ENCODE measurements around the gene SCNN1A.
A peak's percentile ranks its signal among the peaks of the same experiment; 100 is the strongest.

Gene SCNN1A

DNA sequence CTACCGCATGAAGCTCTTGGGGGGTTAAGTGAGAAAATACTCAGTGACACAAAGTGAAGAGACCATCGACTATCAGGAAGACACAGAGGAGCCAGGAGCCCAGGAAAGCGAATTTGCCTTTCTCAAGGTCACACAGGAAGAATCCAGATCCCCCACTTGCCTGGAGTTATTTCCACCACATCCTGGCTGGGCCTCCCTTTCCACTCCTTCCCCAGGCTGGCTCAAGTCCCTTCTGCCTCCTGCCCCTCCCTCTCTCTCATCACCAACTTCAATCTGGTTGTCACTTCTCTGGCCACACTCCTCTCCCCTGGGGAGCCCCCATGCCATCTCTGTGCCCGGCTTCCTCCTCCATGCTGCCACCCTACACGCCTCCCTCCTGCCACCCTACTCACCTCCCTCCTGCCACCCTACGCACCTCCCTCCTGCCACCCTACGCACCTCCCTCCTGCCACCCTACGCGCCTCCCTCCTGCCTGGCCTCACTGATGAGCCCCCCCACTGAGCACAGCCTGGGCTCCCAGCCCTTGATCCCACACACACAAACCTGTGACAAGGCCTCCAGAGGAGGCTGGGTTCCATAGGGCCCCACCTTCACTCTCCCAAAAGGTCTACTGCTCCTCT is 6.3 kb downstream of the SCNN1A start:
- no peak for DNase-seq (ENCODE audit: low read depth in 3 of 3)

DNA sequence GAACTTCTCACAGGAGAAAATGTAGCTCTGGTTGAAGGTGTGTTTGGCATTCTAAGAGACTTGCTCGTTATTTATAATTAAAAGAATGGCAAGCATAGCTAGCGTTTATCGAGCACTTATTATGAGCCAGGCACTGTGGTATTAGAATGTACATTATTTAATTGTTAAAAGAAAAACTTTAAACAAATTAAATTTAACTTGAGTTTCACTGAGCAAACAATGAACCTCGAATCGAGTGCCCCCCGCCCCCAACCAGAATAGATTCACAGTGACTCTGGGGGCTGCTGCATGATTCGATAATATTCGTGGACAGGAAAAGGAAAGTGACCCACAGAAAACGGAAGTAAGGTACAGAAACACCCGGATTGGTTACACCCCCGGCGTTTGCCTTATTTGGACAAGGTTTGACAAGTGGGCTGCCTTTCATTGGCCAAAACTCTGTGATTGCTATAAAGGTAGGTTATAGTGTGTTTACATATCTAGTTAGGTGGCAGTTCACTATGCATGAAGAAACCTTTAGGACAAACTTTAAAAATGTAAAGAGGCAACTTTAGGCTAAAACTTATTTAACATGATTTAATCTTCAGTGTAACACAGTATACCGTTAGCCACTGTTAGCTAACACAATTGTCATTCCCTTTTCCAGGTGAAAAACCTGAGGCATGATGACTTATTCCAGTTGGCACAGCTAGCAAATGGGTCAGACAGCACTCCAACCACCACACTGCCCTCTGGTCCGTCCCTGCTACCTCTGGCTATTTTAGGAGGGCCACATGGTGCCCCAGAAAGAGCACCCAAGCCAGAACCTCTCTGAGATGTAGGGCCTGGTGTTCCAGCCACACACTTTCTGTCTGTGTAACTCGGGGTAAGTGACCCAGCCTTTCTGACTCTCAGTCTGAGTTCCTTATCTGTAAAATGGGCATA is 7.1 kb downstream of the SCNN1A start:
- no peak for DNase-seq (ENCODE audit: low read depth in 3 of 3)

DNA sequence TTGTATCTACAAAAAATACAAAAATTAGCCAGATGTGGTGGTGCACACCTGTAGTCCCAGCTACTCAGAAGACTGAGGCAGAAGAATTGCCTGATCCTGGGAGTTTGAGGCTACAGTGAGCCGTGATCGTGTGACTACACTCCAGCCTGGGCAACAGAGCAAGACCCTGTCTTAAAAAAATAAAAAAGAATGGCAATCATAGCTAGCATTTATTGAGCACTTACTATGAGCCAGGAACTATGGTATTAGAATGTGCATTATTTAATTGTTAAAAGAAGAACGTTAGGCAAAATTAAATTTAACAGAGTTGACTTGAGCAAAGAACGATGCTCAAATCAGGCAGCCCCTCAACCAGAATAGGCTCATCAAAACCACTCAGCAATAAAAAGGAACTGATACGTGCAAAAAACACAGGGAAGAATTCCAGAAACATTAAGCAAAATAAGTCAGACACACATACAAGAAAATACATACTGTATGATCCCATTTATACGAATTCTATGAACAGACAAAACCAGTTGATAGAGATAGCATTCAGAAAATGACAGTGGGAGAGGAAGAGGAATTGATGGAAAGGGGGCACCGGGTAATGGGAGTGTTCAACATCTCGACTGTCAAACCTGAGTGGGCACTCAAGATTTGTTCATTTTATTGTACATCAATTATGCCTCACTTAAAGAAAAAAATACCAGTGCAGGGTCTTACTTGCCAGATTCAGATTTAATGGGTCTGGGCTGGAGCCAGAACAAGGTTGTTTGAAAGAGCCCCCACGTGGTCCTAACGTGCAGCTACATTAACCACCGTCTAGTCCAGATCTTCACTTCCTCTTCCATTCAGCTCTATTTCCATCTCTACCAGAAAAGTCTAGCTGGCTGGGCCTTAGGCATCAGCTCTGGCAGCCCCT is 8.0 kb downstream of the SCNN1A start:
- no peak for DNase-seq (ENCODE audit: low read depth in 3 of 3)

DNA sequence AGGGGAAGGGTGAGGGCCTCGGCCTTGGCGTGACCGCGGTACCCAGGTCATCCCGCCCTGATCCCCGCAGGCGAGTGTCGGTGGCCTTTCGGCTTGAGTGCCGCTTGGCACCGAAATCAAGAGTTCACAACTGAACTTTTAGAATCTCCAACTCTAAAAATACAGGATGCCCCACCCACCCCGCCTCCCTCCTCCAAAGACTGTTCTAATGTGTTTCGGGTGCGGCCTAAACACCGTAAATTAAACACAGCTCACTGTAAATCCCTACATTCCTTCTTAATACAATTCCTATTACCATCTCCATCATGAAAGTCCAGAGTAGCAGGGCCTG is 11.4 kb downstream of the SCNN1A start:
- no peak for DNase-seq (ENCODE audit: low read depth in 3 of 3)

DNA sequence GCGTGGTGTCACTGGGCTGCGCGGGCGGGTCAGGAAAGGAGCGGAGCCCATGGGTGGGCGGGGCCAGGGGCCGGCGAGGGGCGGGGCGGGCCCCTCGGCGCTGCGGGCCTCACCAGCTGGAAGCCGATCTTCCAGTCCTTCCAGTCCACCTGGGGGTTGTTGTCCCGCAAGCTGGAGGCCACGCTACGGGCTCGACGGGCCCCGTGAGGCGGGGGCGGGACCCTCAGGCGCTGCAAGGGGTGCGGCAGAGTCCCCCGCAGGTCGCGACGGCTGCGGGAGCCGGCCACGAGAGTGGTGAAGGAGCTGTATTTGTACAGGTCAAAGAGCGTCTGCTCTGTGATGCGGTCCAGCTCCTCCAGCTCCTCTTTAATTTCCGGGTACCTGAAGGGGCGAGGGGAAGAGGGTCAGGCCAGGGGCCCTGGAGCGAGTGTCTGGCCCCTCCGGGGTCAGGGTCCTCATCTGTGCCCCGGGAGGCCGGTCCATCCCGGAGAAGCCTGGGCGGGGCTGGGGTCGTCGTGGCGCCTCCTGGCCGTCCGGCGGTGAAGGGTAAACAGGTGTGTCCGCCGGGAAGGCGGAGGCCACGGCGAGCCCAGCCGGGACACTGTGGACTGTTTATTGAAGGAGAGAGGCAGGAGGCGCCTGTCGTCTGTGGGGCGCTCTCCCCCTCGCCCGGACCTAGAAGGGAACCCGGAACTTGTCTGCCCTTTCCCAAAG is 11.9 kb downstream of the SCNN1A start:
- peak; percentile 37 to 70 (median 52) for DNase-seq (ENCODE audit: low read depth in 3 of 3)

DNA sequence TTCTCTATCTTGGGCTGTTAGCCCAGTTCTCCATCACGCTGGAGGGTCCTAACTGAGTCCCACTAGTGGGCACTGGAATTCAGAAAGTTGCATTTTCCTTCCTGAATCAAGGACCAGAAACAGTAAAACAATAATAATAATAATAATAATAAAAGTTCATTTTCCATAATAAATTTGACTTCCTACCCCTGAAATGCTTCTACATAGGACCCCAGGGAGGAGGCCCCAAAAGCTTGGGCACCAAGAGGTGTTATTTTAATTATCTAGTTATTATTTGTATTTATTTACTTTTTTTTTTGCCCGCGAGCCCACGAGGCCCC is 12.4 kb downstream of the SCNN1A start:
- no peak for DNase-seq (ENCODE audit: low read depth in 3 of 3)

DNA sequence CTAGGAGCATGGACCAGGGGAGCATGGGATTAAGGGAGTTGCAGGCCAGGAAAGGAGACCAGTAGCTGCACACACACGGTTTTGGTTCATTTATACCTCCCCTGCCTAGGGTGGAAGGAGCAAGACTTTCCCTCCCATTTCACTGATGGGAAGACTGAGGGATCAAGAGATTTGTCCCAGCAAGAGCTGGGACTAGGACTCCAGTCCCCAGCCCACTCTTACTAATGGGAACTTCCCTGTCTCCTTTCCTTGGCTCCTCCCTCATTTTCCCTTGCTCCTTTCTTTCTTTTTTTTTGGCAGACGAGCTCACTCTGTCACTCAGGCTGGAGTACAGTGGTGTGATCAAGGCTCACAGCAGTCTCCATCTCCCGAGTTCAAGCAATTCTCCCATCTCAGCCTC is 13.0 kb downstream of the SCNN1A start:
- DNase-seq (ENCODE audit: low read depth in 3 of 3): no peak

DNA sequence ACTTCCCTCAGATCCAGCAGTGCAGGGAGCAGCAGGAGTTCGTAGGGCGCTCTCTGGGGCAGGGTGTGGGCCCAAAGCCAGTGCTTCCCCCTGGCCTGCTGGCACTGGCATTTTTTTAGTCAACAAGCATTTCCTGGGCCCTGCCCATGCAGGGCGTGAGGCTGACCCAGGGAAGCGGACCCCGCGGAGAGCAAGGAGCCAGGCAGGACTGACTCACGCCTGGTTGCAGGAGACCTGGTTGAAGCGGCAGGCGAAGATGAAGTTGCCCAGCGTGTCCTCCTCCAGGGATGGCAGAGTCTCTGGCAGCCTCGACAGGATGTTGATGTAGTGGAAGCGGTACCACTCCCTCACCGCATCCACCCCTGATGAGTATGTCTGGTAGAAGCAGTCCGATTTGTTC is 13.5 kb downstream of the SCNN1A start:
- no peak for DNase-seq (ENCODE audit: low read depth in 3 of 3)

DNA sequence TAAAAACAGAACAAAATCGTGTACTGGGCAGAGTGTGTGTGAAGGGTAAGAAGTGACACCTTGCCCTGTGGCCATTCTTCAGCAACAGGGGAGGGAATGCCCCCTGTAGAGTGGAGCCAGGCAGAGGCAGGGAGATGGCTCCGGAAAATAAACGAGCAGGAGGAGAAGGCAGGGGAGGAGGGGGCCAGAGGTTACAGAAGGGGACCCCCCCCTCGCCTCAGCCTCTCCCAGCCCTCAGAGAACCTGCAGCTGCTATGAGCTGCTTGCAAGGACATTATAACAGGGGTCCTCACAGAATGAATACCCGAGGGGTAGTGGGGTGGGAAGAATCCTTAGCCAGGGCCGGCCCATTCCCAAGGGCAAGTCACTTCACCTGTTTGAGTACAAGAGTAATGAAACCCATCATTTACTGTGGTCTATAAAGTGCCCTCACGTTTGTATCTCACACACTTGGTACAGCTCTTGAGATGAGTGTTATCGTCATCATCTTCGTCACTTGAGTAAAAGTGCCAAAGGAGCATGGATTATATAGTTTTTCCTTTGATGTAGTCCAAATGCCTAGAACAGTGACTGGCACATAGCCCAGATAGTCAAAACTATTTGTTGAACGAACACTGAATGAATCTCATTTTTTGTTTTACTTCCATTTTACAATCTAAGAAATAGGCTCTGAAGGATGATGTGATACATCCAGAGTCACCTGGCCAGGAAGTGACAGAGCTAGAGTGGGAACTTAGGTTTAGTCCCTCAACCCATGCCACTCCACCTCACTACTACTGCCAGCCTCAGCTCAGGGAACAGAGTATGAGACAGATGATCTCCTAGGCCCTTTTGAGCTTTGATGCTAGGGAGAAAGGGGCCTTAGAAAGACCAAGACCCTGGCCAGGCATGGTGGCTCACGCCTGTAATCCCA is 14.5 kb downstream of the SCNN1A start:
- no peak for DNase-seq (ENCODE audit: low read depth in 3 of 3)

DNA sequence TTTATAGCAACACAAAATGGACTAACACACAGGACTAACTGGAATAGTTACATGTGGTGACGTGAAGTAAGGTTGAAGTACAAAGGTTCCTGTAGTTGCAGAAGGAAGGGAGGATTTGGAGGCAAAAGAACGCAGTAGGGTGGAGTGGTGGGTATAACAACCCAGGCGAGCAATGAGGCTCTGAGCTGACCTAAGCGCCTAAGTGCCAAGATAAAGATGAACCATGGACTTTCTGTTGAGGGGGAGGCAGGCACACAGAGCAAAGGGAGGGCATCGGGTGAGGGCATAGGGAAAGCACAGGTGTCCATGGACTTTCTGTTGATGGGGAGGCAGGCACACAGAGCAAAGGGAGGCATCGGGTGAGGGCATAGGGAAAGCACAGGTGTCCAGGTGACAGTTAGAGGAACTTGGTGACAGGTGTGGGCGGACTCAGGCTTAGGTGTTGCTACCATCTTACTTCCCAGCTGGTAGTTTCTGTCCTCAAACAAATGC is 15.2 kb downstream of the SCNN1A start:
- no peak for DNase-seq (ENCODE audit: low read depth in 3 of 3)

DNA sequence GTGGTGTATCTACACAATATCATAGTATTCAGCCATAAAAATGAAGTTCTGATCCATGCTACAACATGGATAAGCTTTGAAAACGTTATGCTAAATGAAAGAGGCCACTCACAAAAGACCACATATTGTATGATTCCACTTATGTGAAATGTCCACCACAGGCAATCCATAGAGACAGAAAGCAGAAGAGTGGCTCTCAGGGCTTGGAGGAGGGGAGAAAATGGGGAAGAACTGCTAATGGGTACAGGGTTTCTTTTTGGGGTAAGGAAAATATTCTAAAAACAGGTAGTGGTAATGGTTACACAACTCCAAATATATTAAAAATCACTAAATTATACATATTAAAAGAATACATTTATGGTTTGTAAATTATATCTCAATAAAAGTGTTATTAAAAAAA is 16.5 kb downstream of the SCNN1A start:
- no peak for DNase-seq (ENCODE audit: low read depth in 3 of 3)

DNA sequence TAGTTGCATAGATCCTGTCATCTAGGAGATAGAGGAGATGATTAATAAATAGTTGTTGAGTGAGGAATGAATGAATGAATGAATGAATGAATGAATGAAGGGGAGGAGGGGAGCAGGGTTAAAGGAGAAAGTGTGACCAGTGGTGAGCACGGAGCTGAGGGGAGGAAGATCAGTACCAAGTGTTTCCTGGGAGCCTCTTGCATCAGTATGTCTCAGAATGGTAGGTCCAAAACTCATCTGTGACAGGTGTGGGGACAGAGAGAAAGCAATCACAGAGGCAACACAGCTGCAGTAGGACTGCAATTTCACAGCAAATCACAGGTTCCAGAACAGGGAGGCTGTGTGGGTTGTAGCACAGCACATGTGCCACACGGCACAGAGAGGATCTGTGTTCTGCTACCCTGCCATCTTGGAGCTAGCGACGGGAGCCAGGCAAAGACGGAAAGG is 19.0 kb downstream of the SCNN1A start:
- DNase-seq (ENCODE audit: low read depth in 3 of 3): no peak

DNA sequence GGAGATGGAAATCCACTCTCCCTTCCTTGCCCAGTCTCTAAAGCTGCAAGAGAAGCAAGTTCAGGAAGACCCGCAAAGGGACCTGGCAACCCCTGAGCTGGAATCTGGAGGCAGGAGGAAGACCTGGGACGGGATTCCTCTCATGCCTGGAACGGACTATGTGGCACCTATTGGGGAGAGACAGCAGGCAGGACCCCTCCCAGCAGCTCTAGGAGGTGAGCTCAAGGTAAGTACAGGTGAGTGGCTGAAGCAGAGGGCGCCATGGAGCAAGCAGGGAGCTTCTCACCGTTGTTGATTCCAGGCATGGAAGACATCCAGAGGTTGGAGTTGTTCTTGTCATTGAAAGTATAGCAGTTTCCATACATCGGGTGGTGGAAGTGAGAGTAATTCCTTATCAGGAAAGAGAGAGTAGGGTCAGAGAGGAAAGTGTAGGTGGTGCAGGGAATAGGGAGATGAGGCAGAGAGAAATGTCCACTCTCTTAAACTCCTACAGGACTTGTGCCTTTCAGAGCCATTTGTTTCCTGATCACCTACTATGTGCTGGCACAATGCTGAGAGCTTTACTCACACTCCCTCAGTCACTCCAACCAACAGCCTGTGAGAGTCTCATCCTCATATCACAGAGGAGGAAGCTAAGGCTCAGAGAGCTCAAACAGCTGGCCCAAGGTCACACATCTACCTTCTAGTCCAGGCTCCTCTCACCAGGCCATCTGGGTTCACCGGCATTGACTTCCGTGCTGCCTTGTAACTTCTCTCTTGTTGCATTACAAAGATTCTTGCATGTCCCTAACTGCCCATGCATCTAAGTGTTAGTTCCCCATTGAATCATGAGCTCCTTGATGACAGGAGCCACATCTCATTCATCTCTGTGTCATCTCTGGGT is 19.6 kb downstream of the SCNN1A start:
- DNase-seq (ENCODE audit: low read depth in 3 of 3): no peak

DNA sequence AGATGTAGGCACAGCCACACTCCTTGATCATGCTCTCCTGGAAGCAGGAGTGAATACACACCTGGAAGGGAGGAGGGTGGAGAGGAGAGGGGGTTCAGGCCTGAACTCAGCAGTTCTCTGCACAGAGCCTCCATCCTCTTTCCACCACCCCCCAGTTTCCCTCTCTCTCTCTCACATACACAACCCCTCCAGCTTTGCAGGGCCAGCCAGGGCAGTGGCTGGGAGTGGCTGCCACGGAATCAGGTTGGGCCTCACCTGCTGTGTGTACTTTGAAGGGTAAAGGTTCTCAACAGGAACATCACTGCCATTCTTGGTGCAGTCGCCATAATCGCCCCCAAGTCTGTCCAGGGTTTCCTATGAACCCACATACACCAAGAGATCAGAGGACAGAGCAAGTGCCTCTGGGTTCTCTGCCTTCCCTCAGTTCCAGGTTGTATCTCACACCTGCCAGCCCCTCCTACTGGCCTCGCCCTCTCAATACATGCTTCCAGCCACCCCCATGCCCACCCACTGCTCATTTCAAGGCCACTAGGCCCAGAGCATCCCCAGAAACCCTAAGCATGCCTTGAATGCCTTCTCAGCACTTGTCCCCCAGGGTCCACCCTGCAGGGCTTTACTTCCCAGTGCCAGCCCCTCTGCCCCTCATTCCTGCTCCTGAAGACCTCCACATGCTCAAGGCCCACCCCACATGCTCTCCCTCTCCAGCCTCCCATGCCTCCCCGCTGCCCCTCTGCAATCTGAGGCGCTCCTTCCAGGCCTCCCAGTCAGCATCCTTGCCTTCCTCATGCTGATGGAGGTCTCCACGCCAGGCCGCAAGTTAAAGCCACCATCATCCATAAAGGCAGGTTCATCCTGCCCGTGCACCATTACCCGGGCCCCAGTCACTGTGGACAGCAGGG is 20.6 kb downstream of the SCNN1A start:
- no peak for DNase-seq (ENCODE audit: low read depth in 3 of 3)

DNA sequence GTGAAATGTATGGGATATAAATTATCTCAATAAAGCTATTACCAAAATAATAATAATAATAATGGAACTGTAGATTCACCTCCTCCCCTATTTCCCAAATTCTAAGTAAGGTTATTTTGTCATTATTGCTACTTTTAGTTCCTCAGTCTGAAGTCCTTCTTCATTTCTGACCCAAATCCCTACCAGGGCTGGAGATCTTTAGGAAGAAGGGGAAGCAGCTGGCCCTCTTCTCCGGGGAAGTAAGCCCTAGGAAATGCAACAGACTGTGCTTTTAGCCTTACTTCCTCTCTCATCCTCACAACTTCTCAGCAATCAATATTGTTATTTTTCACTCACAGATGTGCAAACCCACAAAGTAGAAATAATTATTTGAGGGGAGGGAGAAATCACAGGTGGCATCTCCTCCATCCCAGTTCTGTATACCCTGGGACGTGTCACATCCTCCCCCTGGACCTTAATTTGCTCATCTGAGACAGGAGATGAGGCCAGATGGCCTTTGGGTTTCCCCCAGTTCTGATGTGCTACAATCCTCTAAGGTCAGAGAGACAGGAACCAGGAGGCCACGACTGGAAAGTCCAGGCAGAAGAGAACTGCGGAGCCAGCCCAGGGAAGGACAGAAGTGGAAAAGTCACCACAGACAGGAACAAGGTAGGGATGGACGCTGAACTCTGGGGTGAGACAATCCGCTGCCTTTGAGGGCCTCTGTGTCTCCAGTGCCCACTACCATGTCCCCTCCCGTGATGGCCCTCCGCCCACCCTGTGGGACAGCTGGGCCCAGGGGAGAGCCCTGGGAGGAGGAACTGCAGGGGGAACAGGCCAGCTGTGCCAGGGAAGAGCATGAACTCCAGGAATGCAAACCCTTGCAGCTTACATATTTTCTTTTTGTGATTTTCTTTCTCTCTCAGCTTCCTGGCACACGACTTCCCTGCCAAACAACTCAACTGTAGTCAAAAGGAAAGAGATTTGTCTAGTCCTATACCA is 22.9 kb downstream of the SCNN1A start:
- no peak for DNase-seq (ENCODE audit: low read depth in 3 of 3)

DNA sequence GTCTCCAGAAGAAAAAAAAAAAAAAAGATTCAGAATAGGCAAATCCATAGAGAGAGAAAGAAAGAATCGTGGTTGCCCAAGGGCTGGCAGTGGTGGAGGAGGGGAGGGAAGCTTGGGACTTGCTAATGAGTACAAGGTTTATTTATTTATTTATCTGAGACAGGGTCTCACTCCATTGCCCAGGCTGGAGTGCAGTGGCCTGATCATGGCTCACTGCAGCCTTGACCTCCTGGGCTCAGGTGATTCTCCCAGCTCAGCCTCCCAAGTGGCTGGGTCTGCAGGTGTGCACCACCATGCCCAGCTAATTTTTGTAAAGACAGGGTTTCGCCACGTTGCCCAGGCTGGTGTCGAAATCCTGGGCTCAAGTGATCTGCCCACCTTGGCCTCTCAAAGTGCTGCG is 23.7 kb downstream of the SCNN1A start:
- no peak for DNase-seq (ENCODE audit: low read depth in 3 of 3)
